ENCODE measurements around the gene PABPC1L2B.
"Not testable (repeated sequence)": the region's sequence is repeated elsewhere in the genome, so short reads cannot be mapped to it uniquely, and the experiment has no call there.

The PABPC1L2B gene

DNA sequence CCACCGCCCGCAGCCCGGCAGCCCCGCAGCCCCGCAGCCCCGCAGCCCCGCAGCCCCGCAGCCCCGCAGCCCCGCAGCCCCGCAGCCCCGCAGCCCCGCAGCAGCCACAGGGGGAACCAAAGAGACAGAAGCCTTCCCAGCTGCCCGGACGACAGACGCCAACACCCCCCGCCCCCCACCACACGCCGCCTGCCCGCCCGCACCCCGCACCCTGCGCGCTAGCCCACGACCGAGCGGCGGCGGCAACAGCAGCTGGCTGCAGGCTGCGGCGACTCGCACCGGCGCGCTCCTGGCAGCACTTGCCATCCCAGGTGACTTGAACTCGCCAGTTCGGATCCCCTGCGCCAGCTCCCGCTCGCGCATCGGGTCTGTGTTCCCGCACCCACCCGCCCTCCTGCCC is at the start of gene PABPC1L2B:
PABPC1L2B (plus strand) TSS at position 207 of the 400 bp plus-strand sequence. CDS start 704 bp downstream, outside the sequence.
- DNase-seq (ENCODE audit: low read depth): not testable (repeated sequence)

DNA sequence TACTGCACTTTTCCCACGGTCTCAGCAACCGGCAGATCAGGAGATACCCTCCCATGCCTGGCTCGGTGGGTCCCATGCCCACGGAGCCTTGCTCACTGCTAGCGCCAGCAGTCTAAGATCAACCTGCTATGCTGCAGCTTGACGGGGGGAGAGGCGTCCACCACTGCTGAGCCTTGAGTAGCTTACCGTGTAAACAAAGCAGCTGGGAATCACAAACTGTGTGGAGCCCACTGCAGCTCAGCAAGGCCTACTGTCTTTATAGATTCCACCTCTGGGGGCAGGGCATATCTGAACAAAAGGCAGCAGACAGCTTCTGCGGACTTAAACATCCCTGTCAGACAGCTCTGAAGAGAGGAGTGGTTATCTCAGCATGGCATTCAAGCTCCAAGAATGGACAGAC is 42.8 kb upstream of the PABPC1L2B start:
- DNase-seq (ENCODE audit: low read depth): not testable (repeated sequence)

DNA sequence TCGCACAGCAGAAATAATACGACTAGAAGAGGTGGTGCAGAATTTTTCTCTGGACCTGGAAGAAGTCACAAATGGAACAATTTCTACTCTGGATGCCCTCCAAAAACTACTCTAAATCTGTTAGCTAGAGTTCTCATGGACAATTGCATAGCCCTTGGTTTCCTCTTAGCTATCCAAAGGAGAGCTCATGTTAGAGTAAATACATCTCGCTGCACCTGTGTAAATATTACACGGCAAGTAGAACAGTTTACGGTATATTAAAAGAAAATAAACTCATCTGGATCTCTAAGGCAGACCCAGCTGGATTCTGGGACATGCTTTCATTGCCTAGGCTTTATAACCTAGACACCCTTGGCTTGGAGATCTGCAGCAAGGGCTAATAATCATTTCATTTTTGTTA is 30.9 kb upstream of the PABPC1L2B start:
- not testable (repeated sequence) for DNase-seq (ENCODE audit: low read depth)

DNA sequence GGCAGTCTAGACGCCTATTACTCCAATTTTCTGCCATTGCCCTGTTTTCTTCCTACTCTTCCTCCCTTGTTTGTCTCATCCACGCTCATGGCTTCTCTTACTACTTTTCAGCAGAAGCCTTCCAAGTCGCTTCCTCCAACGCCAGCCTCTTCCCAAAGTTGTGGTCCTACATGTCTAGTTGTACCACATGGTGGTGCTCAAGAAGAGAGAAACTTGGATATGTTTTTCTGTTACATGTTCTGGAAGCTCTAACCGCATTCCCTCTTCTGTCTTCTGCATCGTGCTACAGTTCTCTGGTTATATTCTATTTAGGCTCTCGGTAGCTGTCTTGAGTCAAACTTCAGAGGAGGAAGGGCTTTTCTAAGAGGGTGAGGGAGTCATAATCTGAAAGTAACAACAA is 27.9 kb upstream of the PABPC1L2B start:
- not testable (repeated sequence) for DNase-seq (ENCODE audit: low read depth)

DNA sequence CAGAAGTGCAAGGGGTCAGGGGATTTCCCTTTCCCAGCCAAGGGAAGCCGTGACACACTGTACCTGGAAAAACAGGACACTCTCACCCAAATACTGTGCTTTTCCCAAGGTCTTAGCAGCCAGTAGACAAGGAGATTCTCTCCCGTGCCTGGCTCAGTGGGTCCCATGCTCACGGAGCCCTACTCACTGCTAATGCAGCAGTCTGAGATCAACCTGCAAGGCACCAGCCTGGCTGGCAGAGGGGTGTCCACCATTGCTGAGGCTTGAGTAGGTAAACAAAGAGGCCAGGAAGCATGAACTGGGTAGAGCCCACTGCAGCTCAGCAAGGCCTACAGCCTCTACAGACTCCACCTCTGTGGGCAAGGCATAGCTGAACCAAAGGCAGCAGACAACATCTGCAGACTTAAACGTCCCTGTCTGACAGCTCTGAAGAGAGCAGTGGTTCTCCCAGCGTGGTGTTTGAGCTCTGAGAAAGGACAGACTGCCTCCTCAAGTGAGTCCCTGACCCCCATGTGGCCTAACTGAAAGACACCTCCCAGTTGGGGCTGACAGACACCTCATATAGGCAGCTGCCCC is 21.8 kb upstream of the PABPC1L2B start:
- DNase-seq (ENCODE audit: low read depth): not testable (repeated sequence)

DNA sequence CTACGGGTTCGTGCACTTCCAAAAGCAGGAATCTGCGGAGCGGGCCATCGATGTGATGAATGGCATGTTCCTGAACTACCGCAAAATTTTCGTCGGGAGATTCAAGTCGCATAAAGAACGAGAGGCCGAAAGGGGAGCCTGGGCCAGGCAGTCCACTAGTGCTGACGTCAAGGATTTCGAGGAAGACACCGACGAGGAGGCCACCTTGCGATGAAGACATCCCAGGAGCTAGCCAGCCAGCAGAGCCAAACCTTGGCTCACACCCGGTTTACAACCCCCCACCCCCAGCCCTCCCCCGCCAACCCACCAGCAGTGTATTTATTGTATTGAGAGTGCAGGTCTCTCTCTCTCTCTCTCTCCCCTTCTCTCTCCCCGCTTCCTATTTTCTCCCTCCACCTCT is 1.3 kb downstream of the PABPC1L2B start:
- DNase-seq (ENCODE audit: low read depth): not testable (repeated sequence)

DNA sequence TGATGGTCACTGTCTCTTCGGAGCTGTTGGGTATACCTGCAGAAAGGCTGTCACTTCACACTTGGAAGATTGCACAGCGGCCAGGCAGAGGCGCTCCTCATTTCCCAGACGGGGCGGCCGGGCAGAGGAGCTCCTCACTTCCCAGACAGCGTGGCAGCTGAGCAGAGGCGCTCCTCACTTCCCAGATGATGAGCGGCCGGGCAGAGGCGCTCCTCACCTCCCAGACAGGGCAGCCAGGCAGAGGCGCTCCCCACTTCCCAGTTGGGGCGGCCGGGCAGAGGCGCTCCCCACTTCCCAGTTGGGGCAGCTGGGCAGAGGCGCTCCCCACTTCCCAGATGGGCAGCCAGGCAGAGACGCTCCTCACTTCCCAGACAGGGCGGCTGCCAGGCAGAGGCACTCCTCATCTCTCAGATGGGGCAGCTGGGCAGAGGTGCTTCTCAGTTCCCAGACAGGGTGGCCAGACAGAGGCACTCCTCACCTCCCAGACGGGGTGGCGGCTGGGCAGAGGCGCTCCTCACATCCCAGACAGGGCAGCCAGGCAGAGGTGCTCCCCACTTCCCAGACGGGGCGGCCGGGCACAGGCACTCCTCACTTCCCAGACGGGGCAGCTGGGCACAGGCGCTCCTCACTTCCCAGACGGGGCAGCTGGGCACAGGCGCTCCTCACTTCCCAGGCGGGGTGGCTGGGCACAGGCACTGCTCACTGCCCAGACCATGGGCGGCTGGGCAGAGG is 18.8 kb downstream of the PABPC1L2B start:
- DNase-seq (ENCODE audit: low read depth): no peak

DNA sequence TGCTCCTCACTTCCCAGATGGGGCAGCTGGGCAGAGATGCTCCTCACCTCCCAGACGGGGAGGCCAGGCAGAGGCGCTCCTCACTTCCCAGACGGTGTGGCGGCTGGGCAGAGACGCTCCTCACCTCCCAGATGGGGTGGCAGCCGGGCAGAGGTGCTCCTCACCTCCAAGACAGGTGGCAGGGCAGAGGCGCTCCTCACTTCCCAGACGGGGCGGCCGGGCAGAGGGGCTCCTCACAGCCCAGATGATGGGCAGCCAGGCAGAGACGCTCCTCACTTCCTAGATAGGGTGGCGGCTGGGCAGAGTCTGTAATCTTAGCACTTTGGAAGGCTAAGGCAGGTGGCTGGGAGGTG is 19.3 kb downstream of the PABPC1L2B start:
- not testable (repeated sequence) for DNase-seq (ENCODE audit: low read depth)

DNA sequence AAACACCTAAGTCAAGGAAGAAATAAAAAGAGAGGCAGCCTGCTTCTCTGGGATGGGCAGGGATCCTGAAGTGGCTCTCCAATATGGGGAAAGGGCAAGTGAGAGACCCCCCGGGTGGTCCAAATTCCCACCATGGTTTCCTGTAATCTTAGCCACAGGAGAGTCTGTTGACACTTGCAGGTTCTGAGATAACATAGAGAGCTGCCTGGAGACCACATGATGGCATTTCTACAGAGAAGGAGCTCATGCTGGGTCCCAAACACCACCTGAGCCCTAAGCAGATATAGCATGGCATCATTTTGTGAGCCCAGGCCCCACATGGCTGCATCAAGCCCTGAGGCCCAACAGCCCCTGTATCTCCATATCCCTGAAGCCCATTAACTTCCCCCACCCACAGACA is 26.1 kb downstream of the PABPC1L2B start:
- DNase-seq (ENCODE audit: low read depth): no peak

All from HS-27A (cell line).